HG02623 (cell line): Measurements from ENCODE around the gene ARHGEF4.

ENCODE experiments used
- ATAC-seq: cut with Tn5 transposase; IDR thresholded peaks from one replicate; pipeline ENCODE4 v1.9.1; 2021; ENCODE audit warnings: moderate library complexity; ENCODE audit not compliant: unreplicated experiment

Gene ARHGEF4

DNA sequence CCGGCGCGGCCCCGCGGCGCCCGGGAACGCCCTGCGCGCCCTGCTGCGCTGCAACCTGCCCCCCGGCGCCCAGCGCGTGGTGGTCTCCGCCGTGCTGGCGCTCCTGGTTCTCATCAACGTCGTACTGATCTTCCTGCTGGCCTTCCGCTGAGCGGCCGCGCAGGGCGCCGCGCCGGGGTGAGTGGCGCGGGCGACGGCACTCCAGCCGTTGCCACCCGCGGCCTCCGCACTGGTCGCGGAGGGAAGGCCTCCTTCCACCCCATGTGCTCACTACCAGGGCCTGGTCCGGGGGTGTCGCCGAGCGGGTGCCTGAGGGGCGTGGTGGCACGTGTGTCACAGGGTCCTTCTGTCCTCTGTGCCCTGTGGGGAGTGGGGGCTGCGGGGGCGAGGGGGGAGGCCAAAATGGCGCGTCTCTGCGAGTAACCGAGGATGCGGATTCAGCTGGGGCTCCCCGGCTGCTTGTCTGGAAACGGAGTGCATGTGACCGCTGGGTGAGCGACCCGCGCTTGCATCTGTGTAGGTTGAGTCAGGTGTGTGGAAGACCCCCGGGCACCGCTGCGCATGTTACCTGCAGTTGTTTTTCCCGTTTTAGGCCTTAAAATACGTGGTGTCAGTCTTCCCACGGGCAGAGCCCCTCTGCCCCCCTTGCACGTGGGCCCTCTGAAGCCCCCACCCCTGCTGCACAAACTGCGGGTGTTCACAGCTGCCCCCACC is 198.6 kb downstream of the ARHGEF4 start:
- no peak for ATAC-seq

DNA sequence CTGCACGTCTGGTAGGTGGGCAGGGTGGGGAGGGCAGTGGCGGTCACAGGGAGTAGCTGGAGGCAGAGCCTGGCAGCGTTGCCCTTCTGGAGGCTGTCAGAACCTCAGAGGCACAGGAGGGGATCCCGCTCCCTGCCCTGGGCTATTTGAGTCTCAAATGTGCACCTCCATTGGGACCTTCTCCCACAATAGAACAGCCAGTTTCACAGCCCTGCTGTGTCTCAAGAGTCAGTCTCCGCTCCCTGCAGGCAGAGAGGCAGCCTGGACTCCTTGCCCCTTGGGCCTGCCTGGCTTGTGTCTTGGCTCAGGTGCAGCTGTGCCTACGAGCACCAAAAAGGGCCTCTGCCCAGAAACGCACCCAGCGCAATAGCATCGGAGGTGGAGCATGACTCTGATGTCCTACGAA is 199.1 kb downstream of the ARHGEF4 start:
- no peak for ATAC-seq

DNA sequence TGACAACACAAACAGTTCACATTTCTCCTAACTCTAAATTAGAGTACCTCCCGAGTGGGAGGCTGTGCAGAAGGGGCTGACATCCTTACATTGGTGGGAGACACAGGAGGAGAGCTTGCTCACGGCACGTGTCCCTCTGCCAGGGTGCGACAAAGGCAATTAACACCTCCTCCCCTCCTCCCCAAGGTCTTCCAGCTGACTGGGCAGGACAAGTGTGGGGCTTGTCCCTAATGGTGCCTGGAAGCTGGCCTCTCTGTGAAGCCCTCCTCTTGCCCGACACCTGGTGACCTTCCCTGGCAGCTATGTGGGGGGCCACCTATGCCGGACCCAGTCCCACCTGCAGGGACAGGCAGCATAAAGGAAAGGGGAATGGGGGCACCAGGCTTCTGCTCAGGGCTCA is 199.6 kb downstream of the ARHGEF4 start:
- ATAC-seq = no peak

DNA sequence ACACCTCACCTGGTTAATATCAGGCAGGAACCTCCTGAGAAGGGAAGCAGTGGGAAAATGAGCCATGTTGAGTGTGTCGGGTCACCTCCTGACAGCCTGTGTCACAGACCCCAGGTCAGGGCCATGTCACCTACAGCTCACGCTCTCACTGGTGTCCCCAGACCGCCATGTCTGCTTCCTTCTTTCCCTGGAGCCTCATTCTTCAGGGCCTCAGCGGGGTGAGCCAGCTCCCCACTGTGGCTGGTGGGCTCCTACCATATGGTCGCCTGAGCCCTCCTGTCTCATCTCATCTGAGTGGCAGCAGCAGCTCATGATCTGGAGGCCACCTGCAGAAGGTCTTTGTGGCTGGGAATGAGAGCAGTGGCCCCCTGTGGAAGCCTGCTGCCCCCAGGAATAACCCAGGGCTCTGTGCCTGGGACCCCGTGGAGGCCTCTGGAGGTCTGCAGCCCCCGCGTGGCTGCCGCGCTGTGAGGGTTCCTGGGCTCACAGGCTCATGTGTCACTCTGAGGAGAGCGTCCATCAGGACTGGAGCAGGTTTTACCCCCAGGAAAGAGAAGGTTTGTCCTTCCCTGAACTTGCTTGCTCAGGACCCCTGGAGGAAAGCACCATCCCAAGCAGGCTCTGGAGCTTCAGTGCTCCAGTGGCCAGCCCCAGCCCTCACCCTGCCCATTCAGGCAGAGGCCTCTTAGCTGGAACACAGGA is 200.1 kb downstream of the ARHGEF4 start:
- ATAC-seq = no peak

DNA sequence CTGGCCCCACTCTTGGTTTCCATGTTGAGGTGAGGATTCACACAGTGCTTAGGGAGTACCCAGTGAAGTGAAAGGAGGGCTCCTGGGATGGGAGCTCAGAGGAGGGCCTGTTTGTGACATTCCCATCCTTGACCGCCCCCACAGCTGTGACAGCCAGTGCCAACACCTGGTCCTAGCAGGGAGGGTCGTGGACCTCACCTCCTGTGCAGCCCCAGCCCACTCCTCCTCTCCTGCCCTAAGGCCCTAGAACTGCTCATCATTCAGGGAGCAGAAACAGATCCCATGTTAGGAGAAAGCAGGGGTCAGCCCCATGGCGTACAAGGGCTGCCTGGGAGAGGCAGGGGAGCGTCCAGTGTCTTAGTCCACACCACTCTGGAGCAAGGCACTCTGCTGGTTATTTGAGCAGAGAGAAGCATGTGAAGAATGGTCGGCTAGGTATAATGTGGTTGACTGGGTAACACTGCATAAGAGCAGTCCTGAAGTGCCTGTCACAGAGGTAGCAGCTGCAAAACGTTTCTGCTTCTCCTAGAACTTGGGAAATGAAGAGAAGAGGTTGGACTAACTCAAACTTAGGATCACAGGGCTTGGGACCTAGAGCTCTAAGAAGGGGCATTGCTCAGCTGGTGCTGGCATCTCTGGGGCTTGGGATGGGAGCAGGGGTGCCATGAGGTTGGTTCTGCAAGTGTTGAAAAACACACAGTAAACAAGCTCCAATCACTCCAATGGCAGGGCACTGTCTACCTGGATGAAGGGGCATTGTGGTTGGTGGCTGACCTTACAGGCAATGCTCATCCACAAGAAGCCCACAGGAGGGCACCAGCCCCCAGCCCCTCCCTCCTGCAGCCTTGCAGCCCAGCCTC is 200.9 kb downstream of the ARHGEF4 start:
- no peak for ATAC-seq

DNA sequence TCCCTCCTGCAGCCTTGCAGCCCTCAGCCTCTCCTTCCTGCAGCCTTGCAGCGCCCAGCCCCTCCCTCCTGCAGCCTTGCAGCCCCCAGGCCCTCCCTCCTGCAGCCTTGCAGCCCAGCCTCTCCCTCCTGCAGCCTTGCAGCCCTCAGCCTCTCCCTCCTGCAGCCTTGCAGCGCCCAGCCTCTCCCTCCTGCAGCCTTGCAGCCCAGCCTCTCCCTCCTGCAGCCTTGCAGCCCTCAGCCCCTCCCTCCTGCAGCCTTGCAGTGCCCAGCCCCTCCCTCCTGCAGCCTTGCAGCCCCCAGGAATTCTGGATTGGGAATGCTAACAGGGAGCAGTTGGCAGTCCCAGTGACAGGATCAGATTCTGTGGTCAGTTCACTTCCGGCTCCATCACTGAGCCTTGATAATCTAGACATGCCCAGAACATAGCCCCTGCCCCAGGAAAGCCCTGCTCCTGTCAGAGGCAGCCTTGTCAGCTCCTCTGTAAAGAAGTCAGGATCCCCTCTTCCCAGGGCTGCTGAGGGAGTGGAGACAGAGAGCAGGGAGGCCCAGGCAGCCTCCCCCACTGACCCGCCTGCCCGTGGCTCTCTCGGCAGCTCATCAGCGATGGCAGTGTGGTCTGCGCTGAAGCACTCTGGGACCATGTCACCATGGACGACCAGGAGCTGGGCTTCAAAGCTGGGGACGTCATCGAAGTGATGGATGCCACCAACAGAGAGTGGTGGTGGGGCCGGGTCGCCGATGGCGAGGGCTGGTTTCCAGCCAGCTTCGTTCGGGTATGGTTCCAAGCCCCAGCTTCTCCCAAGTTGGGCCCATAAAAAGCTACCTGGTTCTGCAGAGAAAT is 201.8 kb downstream of the ARHGEF4 start:
- ATAC-seq = no peak

DNA sequence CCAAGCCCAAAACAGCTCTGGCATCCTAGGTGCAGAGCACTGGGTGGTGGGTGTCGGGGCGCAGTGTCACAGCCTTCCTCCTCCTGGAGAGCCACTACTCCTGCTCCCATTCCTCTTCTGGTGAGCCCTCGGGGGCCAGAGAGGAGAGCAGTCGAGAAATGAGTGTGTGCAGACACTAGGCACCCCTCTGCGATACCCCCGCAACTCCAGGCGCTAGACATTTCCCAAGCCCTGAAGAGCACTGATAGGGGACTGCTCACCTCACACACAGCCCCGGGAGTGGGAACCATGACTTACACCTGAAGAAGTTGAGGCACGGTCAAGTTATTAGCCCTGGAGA is 202.4 kb downstream of the ARHGEF4 start:
- ATAC-seq = no peak

DNA sequence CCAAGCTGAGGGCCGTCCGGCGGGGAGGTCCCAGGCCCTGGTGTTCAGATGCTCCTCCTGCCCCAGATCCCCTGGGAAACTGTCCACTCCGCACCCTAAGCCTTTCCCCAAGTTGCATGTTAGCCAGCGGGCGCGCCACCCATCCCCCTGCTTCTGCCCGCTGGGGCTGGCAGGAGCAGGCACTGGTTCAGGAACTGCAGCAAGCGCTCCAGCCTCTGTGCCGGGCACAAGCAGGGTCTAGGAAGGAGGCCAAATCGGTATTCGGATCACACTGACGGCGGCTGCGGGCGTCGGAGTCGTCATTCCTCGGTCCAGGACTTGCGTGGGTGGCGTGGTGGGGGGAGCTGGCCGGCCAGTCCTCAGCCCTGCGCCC is 202.8 kb downstream of the ARHGEF4 start:
- ATAC-seq = no peak

DNA sequence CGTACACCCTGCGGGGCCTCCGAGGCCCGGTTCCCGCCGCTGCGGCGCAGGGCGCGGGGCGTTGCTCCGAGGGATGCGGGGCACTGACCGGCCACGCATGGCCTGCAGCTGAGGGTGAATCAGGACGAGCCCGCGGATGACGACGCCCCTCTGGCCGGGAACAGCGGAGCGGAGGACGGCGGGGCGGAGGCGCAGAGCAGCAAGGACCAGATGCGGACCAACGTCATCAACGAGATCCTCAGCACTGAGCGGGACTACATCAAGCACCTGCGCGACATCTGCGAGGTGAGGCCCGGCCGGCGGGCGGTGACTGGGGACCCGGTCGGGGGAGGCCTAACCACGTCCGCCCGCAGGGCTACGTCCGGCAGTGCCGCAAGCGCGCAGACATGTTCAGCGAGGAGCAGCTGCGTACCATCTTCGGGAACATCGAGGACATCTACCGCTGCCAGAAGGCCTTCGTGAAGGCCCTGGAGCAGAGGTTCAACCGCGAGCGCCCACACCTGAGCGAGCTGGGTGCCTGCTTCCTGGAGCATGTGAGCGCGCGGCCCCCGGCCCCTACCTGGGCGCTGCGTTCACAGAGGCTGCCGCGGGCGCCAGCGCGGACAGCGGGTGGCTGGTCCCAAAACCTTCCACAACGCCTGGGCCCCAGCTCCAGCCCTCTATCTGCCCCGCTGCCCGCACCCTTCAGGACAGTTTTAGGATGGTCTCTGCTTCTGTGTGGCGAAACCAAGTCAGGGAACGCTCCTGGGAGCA is 203.4 kb downstream of the ARHGEF4 start:
- no peak for ATAC-seq

DNA sequence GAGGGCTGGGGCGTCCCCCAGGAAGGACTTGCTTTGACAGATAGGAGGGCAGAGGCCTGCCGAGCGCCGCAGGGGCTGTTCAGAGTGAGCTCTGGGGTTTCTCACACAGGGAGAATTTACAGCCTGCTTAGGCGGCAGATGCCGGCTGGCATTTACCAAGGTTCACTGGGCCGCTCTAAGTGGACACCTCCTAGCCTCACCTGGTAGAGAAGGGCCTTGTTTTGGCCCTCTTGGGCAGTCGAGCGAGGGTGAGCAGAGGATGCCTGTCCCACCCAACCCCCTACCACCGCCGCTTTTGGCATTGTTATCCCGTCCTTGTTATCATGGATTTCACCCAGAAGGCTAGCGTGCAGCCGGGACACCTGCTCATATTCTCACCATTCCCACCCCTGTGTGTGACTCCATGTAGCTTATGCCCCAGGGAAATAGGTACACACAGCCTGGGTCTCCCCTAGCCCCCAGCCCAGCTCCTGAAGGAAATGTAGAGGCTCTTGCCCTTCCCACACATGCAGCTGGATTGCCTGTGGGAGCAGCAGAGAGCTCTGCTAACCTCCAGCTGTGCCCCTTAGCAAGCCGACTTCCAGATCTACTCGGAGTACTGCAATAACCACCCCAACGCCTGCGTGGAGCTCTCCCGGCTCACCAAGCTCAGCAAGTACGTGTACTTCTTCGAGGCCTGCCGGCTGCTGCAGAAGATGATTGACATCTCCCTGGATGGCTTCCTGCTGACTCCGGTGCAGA is 204.1 kb downstream of the ARHGEF4 start:
- no peak for ATAC-seq

DNA sequence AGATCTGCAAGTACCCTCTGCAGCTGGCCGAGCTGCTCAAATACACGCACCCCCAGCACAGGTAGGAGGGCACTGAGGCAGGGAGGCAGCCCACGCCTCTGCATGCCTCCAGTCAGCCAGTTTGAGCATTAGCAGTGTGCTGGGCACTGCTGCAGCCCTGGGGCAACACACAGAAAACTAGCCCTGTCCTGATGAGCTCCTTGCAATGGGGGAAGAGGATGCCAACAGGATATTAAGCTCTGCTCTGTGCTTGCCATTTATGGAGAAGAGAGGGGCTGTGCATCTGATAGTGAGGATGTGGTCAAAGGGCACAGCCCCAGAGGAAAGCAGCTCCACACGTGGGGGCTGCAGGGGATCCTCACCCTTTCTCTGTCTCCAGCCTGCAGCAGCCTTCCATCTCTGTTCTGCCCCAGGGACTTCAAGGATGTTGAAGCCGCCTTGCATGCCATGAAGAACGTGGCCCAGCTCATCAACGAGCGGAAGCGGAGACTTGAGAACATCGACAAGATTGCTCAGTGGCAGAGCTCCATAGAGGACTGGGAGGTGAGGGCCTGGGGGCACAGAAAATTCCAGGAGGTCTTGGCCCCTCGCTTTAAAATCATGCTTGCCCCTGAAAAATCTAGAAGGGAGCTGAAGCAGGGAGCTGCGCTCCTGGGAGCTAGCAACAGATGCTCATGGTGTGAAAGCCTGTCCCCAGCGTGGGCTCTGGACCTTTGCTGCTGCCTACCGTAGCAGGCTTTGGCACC is 204.9 kb downstream of the ARHGEF4 start:
- ATAC-seq = no peak

DNA sequence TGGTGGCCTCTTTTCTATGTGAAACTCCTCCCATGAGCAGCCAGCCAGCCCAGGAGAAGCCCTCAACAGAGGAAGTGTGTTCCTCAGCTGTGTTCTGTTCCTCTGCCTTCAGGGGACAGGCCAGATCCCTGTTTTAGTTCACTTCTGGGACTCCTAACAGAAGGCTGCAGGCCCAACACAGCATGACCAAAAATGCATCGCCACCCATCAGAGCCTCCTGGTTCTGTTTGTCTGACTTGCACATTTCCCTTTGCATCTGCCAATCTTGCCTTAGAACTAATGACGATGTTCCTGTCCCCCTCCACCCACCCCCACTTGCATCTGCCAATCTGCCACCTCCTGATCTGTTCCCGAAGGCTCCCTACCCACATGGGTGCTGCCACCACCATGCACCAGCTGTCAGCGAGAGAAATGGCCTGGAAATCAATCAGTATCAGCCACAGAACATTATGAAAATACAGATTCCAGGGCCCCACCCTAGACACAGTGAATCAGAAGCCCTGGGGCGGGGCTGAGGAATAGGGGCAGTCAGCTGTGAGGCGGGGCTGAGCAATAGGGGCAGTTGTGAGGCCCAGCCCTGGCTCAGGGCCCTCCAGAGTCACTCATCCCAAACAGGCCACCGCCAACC is 205.5 kb downstream of the ARHGEF4 start:
- no peak for ATAC-seq

DNA sequence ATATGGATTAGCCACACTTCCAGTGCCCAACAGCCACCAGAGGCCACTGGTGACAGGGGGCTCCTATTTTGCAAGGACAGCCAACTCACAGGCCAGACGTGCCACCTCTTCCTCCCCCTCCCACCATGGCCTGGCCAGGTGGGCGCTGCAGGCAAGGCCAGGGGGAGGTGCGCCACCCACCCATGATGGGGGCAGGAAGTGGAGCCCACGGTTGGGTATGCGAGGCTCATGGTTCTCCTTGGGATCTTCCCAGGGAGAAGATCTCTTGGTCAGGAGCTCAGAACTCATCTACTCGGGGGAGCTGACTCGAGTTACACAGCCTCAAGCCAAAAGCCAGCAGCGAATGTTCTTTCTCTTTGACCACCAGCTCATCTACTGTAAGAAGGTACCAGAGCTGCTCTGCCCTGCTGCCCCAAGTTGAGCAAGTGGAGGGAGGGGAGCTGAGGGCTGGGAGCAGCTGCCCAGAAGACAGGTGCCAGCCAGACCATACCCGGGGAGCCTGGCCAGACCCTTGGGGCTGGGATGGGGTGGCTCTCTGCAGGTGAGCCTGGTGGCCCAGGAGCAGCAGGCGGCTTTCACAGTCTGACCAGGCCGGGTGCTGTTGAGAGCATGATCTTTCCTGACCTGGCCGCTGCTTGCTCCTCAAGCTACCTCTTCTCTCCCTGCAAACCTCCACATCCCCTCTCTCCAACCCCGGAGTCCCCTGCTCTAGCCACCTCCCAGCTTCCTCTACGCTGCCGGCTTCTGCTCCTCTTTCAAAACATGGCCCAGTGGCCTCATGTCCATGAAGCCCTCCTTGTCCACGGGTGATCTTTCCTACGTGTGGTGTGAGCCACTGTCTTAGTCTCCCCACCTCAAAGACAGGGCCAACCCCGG is 206.7 kb downstream of the ARHGEF4 start:
- ATAC-seq = no peak

DNA sequence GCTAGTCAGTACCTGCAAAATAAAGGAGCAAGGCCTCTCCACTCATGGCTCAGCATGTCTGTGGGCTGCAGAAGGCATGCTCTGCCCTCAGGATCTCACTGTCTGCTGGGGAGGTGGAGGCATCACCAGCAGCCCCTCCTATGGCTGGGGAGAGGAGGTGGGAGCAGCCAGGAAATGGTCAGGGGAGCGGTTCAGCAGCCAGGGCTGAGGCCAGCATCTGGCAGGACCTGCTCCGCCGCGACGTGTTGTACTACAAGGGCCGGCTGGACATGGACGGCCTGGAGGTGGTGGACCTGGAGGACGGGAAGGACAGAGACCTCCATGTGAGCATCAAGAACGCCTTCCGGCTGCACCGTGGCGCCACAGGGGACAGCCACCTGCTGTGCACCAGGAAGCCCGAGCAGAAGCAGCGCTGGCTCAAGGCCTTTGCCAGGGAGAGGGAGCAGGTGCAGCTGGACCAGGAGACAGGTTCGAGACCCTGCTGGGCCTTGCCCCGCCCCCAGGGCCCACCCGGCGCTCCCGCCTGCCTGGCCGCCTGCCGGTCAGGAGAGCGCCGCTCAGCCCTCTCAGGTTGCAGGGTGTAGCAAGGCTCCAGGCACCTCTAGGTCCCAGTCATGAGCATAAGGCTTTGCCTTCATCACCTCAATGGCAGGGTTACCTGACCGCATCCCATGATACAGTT is 207.5 kb downstream of the ARHGEF4 start:
- ATAC-seq = no peak

DNA sequence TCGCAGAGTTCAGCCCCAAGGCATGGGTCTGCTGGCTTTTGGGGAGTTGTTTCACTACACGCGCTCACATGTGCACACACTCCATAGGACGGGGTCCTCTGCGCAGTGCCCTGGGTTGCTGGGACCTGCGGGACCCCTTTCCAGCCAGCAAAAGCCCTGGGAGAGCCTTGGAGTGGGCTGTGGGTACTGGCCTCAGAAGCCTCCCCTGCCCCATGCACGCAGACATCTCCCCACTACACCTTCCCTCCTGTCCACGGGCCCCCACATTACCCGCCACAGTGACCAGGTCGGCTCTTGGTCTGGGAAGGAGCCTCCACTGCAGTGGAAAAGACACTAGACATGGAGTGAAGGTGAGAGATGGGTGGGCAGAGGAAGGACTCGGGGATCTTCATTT is 208.0 kb downstream of the ARHGEF4 start:
- no peak for ATAC-seq

DNA sequence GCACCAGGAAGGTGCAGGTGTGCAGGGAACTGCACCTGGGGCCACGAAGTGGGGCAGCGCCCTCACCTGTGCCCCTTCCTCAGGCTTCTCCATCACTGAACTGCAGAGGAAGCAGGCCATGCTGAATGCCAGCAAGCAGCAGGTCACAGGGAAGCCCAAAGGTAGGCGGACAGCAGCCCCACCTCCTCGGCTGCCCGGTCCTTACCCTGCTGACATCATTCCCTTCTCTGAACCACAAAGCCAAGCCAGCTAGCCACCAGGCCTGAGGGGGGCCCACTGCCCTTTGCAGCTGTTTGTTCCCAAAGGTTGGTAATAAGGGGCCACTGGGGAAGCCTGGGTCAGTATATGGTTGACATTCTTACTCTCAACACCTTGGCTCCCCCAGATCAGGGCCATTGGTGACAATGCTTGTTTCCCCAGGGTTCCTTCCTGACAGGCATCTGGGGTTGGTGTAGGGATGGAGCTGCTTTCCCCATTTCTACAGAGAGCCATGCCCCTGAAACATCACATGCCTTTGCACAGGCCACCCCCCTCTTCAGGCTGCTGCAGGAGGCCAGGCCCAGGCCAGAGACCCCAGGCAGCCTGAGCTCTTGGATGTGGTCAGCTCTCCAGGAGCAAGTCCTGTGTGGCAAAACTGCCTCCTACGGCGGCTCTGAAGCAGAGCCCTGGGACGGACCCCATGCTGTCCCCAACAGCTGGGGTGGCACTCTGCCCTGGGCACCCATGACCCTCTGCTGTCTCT is 208.7 kb downstream of the ARHGEF4 start:
- ATAC-seq = no peak
